ENCODE data around the gene DUSP12.

- TF ChIP-seq CTCF (IDR thresholded peaks at IDR 0.05) (no peak), POLR2A (IDR thresholded peaks at IDR 0.05) (no peak)
Measured at GRCh38 chr1:161771973-161772372, 22.4 kb downstream of the DUSP12 start.

All from adrenal gland (tissue), 5 donors.